Panc1 (cell line): ENCODE data around the gene ZC3H15. TPM values are rescaled to one million over a fixed set of nuclear protein-coding genes. Genes with fewer than 3 reads are reported as not detected.
"Not testable (repeated sequence)": the region's sequence is repeated elsewhere in the genome, so short reads cannot be mapped to it uniquely, and the experiment has no call there.

Source experiments
- ATAC-seq: fragments of 200-7000 bp; cut with Tn5 transposase; 2 replicates; pipeline ENCODE4 v1.9.1; 2020; ENCODE audit warnings: mild to moderate bottlenecking, moderate library complexity
- Bru-seq: library from RNA; stranded (reverse); fragments of 400-500 nt; gene quantifications from one replicate; lab custom pipeline; 2021; lab: Mats Ljungman, UMichigan
- BruChase-seq, 2 experiments: library from RNA; stranded (reverse); fragments of 400-500 nt; gene quantifications; one replicate each; lab custom pipeline; 2021; lab: Mats Ljungman, UMichigan
- BruUV-seq: library from RNA; stranded (reverse); fragments of 400-500 nt; replicated peaks from 2 replicates; lab custom pipeline; 2021; lab: Mats Ljungman, UMichigan
- CTCF ChIA-PET: fragments of 300-600 bp; sonication (Branson Sonifier 250); formaldehyde crosslinking; loops from one replicate; lab custom pipeline; 2022; ENCODE audit warnings: antibody characterized with exemption; lab: Charles Lee
- POLR2A ChIA-PET: fragments of 300-600 bp; sonication (Branson Sonifier 250); formaldehyde crosslinking; loops from one replicate; lab custom pipeline; 2022; ENCODE audit warnings: antibody characterized with exemption; lab: Charles Lee
- DNase-seq: peaks from one replicate; pipeline ENCODE4 v3.0.0-alpha.2; 2010; ENCODE audit warnings: low read depth, low spot score
- H3K27ac ChIP-seq: 2 replicates; pipeline ENCODE4 v1.5.1; 2011; ENCODE audit warnings: mild to moderate bottlenecking, low read length, inconsistent platforms
- H3K27me3 ChIP-seq: fragments of 200-500 bp; sonication (Bioruptor generic); 2 replicates; pipeline ENCODE4 v1.6.0; 2014; ENCODE audit warnings: low read length, inconsistent platforms; ENCODE audit not compliant: control insufficient read depth, insufficient read depth
- H3K36me3 ChIP-seq: fragments of 200-500 bp; sonication (Bioruptor generic); 2 replicates; pipeline ENCODE4 v1.5.1; 2014; ENCODE audit warnings: inconsistent platforms, mild to moderate bottlenecking, low read length, moderate library complexity; ENCODE audit not compliant: control insufficient read depth, insufficient read depth
- H3K4me1 ChIP-seq: 2 replicates; pipeline ENCODE4 v1.5.1; 2011; ENCODE audit warnings: inconsistent platforms, mild to moderate bottlenecking, low read length, moderate library complexity; ENCODE audit not compliant: control insufficient read depth, insufficient read depth
- H3K4me3 ChIP-seq, 2 experiments: 2 replicates each; pipeline ENCODE4 v1.5.1; 2011 to 2012; ENCODE audit warnings: low read depth in 2 of 2, low read length in 2 of 2, mild to moderate bottlenecking in 2 of 2, inconsistent platforms in 1 of 2, moderate library complexity in 1 of 2
- H3K9me3 ChIP-seq: fragments of 200-500 bp; sonication (Bioruptor generic); 2 replicates; pipeline ENCODE4 v1.5.1; 2014; ENCODE audit warnings: low read depth, mild to moderate bottlenecking, inconsistent platforms, low read length, moderate library complexity; ENCODE audit not compliant: control insufficient read depth, insufficient read depth
- CTCF ChIP-seq: fragments of 450-650 bp; IDR thresholded peaks from 2 replicates; pipeline ENCODE4 v1.5.1; 2017; ENCODE audit warnings: mild to moderate bottlenecking
- POLR2AphosphoS5 ChIP-seq: IDR thresholded peaks from 2 replicates; pipeline ENCODE4 v1.6.1; 2012; ENCODE audit warnings: mild to moderate bottlenecking, low read depth, low read length, moderate library complexity
- REST ChIP-seq, 2 experiments: IDR thresholded peaks; 2 replicates each; pipeline ENCODE4 v1.6.1; 2011 to 2012; ENCODE audit warnings: low read depth in 2 of 2, control low read depth in 1 of 2, low read length in 1 of 2, mild to moderate bottlenecking in 1 of 2, moderate library complexity in 1 of 2; ENCODE audit not compliant: insufficient read depth in 1 of 2
- SIN3A ChIP-seq: IDR thresholded peaks from 2 replicates; pipeline ENCODE4 v1.6.1; 2012; ENCODE audit warnings: low read depth, mild to moderate bottlenecking, low read length, moderate library complexity, borderline replicate concordance; ENCODE audit not compliant: insufficient read depth
- TCF7L2 ChIP-seq: IDR thresholded peaks from 2 replicates; pipeline ENCODE4 v1.6.1; 2011; ENCODE audit warnings: mild to moderate bottlenecking, low read depth, low read length, inconsistent platforms
- in situ Hi-C: cut with HindIII; loops from 2 replicates; pipeline ENCODE4 v1.10.0; 2016; ENCODE audit warnings: low sequenced_read_pairs, low pct_unique_long_range_greater_than_20kb
- intact Hi-C: fragments of 100-400 bp; cut with micrococcal nuclease; formaldehyde crosslinking; loops from one replicate; pipeline ENCODE4 v1.10.0; 2022; ENCODE audit not compliant: unreplicated experiment
- long read RNA-seq: library from polyadenylated mRNA; unstranded; transcript quantifications from one replicate; pipeline ENCODE4 v2.0.0, GENCODE V29; 2021; ENCODE audit not compliant: unreplicated experiment
- polyA plus RNA-seq: library from polyadenylated mRNA; unstranded; fragments of >200 nt; gene quantifications from one replicate; pipeline ENCODE4 v1.2.1, GENCODE V29; 2012; ENCODE audit warnings: missing spikeins; ENCODE audit not compliant: insufficient read length
- total RNA-seq: library from RNA; stranded (reverse); gene quantifications from one replicate; pipeline ENCODE4 v1.2.1, GENCODE V29; 2021; ENCODE audit not compliant: unreplicated experiment

Gene ZC3H15
- total RNA-seq, result 72.8 TPM
- 48.6 TPM for polyA plus RNA-seq
- Bru-seq, nascent RNA, result percentile 98 among the genes with signal in this experiment
- percentile 92 among the genes with signal in this experiment for BruChase-seq, experiment 1, labeled RNA remaining after a 2-hour chase
- percentile 96 among the genes with signal in this experiment for BruChase-seq, experiment 2, labeled RNA remaining after a 6-hour chase
- long read RNA-seq, transcript ZC3H15-201 (10 exons, 2,138 nt), result major isoform, 78 of 127 reads
- long read RNA-seq, partial matches to known transcripts, result 41 of 127 reads
- long read RNA-seq, other reads (novel, unspliced or antisense), result 8 of 127 reads

- intact Hi-C loops (no loop called here), in situ Hi-C loops (no loop called here)
- peaks cover 41% of the 10 kb centered on the region for H3K4me1 ChIP-seq
- peak within 1 kb of the TSS; percentile 97 for H3K27ac ChIP-seq
- peak; percentile 96 for ATAC-seq
- ChIA-PET POLR2A (interaction anchor here (0.6 to 1.1 kb wide), 5 partner anchors 13 to 230 kb away, joined by 3 to 5 read pairs (median 5); no protein-coding TSS in a partner anchor), CTCF (no interaction called here)
- TF ChIP-seq POLR2AphosphoS5, result peak; percentile 89
- TF ChIP-seq REST (IDR thresholded peaks at IDR 0.05; ENCODE audit: insufficient read depth in 1 of 2, low read depth in 2 of 2, low read length in 1 of 2), result peak in 1 of 2 experiments; percentile 27; a peak in 2 of 4 replicates
- no peak for TF ChIP-seq CTCF
- peak; percentile 70; the same call in 1 of the 2 replicates for TF ChIP-seq SIN3A
- peak; percentile 47; the same call in 1 of the 2 replicates for TF ChIP-seq TCF7L2
- H3K27me3 ChIP-seq, result no peaks in the 10 kb centered on the region
- H3K4me3 ChIP-seq, result peak within 1 kb of the TSS; percentile 84 to 95
- peak; percentile 93 for DNase-seq
- H3K36me3 ChIP-seq, result peaks cover 4% of the 10 kb centered on the region
- no TSS peak for BruUV-seq
- no peaks in the 10 kb centered on the region for H3K9me3 ChIP-seq
Measured at GRCh38 chr2:186485871-186486650, at the start of gene ZC3H15. Gene ZC3H15 (plus strand): TSS chr2:186486260. CDS start chr2:186486383, 123 bp downstream.

- H3K27me3 ChIP-seq, result no peaks in the 10 kb centered on the region
- in situ Hi-C loops (no loop called here), intact Hi-C loops (no loop called here)
- H3K4me3 ChIP-seq, result no peak overlapping the region
- H3K27ac ChIP-seq, result no peak overlapping the region
- no peaks in the 10 kb centered on the region for H3K36me3 ChIP-seq
- BruUV-seq, result no TSS peak
- H3K9me3 ChIP-seq, result no peaks in the 10 kb centered on the region
- TF ChIP-seq TCF7L2 (no peak), SIN3A (no peak), REST (IDR thresholded peaks at IDR 0.05; ENCODE audit: insufficient read depth in 1 of 2, low read depth in 2 of 2, low read length in 1 of 2) (no peak), CTCF (no peak), POLR2AphosphoS5 (no peak)
- H3K4me1 ChIP-seq, result no peaks in the 10 kb centered on the region
- ChIA-PET CTCF (no interaction called here), POLR2A (no interaction called here)
- ATAC-seq (no peak), DNase-seq (no peak)
Measured at GRCh38 chr2:186437719-186438118, 48.3 kb upstream of the ZC3H15 start.

- H3K4me1 ChIP-seq, H3K9me3 ChIP-seq, DNase-seq, in situ Hi-C loops, H3K27ac ChIP-seq, ATAC-seq, H3K36me3 ChIP-seq, H3K27me3 ChIP-seq, H3K4me3 ChIP-seq, POLR2A ChIA-PET, intact Hi-C loops, CTCF ChIA-PET, BruUV-seq: not testable (repeated sequence)
Measured at GRCh38 chr2:186439673-186440095, 46.4 kb upstream of the ZC3H15 start.
